SK-N-MC (cell line): Measurements from ENCODE around the gene BCORL1.
A peak's percentile ranks its signal among the peaks of the same experiment; 100 is the strongest.

Experiments used
- DNase-seq: peaks from one replicate; pipeline ENCODE4 v3.0.0-alpha.2; 2011; ENCODE audit warnings: low read depth, low spot score
- H3K27ac ChIP-seq: fragments of 200-600 bp; sonication (generic); 2 replicates; pipeline ENCODE4 v1.5.1; 2016; ENCODE audit warnings: mixed run types
- H3K36me3 ChIP-seq: fragments of 200-600 bp; sonication (generic); 2 replicates; pipeline ENCODE4 v1.6.1; 2017; ENCODE audit warnings: antibody characterized with exemption, low read length, mixed read lengths; ENCODE audit not compliant: insufficient read depth
- H3K4me3 ChIP-seq: fragments of 200-600 bp; sonication (generic); 2 replicates; pipeline ENCODE4 v1.5.1; 2016
- H3K9ac ChIP-seq: fragments of 200-600 bp; sonication (generic); 2 replicates; pipeline ENCODE4 v1.8.0; 2017; ENCODE audit warnings: mixed run types, mixed read lengths; ENCODE audit not compliant: insufficient read length
- H3K9me3 ChIP-seq: fragments of 200-600 bp; sonication (generic); 2 replicates; pipeline ENCODE4 v1.6.1; 2017; ENCODE audit warnings: low read depth, mild to moderate bottlenecking, antibody characterized with exemption, low read length, moderate library complexity, mixed read lengths
- EZH2 ChIP-seq: fragments of 200-600 bp; sonication (generic); IDR thresholded peaks from one replicate; pipeline ENCODE4 v1.6.1; 2017; ENCODE audit warnings: antibody characterized with exemption
- FOXP2 ChIP-seq: optimal IDR thresholded peaks from 2 replicates; pipeline ENCODE3; 2011; ENCODE audit warnings: mild to moderate bottlenecking, moderate library complexity; ENCODE audit not compliant: insufficient read depth; ENCODE audit errors: extremely low read length, control extremely low read depth
- POLR2AphosphoS5 ChIP-seq: IDR thresholded peaks from 2 replicates; pipeline ENCODE4 v1.6.1; 2012; ENCODE audit warnings: mild to moderate bottlenecking, low read depth, low read length, borderline replicate concordance

The BCORL1 gene

DNA sequence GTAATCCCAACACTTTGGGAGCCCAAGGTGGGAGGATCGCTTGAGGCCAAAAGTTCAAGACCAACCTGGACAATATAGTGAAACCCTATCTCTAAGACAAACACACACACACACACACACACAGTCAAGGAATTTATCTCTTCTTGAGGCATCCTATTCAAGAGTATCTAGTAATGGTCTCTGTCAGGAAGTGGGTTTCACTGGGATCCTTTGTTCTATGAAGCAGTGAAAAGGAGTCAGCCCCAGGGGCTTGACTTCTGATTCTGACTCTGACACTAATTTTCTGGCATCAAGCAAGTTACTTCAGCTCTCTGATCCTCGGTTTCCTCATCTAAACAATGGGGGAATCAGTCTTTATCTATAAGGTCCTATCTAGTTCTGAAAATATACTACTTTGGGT lies 41.7 kb upstream of the BCORL1 start:
- Histone ChIP-seq H3K36me3 (no peaks in the 10 kb centered on the region), H3K4me3 (no peak overlapping the region), H3K9ac (no peak overlapping the region), H3K27ac (no peak overlapping the region), H3K9me3 (no peaks in the 10 kb centered on the region)
- TF ChIP-seq EZH2 (no peak), FOXP2 (no peak), POLR2AphosphoS5 (no peak)
- DNase-seq, result no peak

DNA sequence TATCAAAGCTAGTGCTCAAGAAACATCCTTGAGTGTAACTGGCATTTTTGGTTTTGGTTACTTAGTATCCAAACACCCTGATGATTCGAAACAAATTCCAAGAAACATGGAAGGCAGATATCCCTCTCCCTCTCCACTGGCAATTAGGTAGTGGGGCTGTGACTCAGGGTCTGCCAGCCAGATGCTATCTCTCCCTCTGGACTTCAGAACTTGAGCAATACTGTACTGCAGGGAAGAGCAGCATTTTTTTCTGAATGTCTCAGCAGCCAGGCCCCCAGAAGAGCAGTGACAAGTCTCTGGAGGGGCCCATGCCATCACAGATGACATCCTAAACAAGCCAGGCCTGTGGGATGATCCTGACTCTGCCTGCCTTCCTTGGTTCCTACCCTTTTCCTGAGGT lies 37.3 kb upstream of the BCORL1 start:
- no peak for TF ChIP-seq POLR2AphosphoS5
- TF ChIP-seq EZH2, result no peak
- DNase-seq, result no peak
- Histone ChIP-seq H3K36me3 (no peaks in the 10 kb centered on the region), H3K4me3 (no peak overlapping the region), H3K9me3 (no peaks in the 10 kb centered on the region), H3K27ac (no peak overlapping the region), H3K9ac (no peak overlapping the region)

DNA sequence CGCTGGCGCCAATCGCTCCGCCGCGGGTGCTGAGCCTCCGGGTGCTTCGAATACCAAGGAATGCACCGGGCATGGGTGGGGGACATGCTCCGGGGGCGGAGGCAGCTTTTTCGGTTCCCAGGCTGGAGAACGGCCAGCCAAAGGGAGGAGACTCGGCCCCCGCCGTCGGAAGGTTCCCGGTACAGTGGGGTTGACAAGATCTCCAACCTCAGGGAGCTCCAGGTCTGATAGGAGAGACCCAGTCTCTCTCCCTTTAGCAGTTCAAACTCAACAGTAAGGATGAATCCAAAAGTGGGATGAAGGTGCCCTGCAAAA lies 29.1 kb upstream of the BCORL1 start:
- no peak overlapping the region for H3K9ac ChIP-seq
- no peak overlapping the region for H3K27ac ChIP-seq
- no peak for DNase-seq

DNA sequence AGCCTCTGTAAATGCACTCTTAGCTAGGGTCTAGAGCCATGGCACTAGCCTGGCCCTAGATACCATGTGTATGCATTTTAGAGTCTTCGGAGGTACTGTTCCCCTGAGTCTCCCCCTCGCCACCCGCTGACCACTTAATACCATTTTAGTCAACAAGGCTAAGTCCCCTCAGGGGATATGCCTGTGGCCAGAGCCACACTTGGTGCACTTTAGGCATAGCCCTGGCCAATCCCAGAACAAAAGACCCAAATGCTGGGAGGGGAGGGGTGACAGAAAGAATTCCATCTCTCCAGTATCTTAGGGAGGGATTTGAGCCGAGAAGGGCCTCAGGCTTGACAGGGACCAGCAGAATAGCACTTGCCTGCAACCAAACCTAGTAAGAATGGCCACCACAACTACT lies 28.6 kb upstream of the BCORL1 start:
- H3K4me3 ChIP-seq, result no peak overlapping the region
- no peak overlapping the region for H3K27ac ChIP-seq
- TF ChIP-seq POLR2AphosphoS5, result no peak
- no peak for TF ChIP-seq FOXP2
- TF ChIP-seq EZH2, result no peak
- no peaks in the 10 kb centered on the region for H3K9me3 ChIP-seq
- H3K36me3 ChIP-seq, result no peaks in the 10 kb centered on the region
- no peak overlapping the region for H3K9ac ChIP-seq
- no peak for DNase-seq

More for the DNA sequence above, 29.1 kb upstream of the BCORL1 start:
- no peak overlapping the region for H3K4me3 ChIP-seq
- no peaks in the 10 kb centered on the region for H3K9me3 ChIP-seq
- no peak for TF ChIP-seq POLR2AphosphoS5
- no peak for TF ChIP-seq EZH2
- no peak for TF ChIP-seq FOXP2
- no peaks in the 10 kb centered on the region for H3K36me3 ChIP-seq

DNA sequence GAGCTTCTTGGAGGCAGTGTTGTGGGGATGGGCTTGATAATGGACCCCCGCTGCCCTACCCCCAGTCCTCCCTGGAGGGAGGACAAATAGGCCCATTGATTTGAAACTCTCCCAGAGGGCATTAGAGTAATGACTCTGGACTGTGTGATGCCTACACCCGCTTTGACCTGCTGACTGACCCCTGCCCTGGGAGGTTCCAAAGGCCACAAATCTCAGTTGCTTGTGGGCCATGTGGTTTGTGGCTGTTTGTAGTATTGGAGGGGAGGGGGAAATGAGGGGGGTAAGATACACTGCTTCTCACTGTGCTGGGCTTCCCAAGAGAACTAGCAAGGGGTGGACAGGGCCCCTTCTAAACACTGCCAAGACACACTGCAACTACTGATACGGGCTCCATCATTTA lies 27.6 kb upstream of the BCORL1 start:
- Histone ChIP-seq H3K4me3 (no peak overlapping the region), H3K9ac (no peak overlapping the region), H3K36me3 (no peaks in the 10 kb centered on the region), H3K9me3 (no peaks in the 10 kb centered on the region), H3K27ac (no peak overlapping the region)
- TF ChIP-seq EZH2, result no peak
- no peak for TF ChIP-seq FOXP2
- TF ChIP-seq POLR2AphosphoS5, result no peak
- no peak for DNase-seq

DNA sequence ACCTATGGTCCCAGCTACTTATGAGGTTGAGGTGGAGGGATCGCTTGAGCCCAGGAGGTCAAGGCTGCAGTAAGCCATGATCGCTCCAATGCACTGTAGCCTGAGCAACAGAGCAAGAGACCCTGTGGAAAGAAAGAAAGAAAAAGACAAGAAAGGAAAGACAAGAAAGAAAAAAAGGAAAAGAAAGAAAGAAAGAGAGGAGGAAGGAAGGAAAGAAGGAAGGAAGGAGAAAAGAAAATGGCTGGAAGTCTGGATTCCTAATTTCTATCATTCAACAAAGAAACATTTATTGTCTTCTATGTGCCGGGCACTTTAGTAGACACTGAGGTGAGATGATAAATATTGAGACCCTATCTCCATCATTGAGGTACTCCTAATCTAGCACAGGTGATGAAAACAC lies 26.8 kb upstream of the BCORL1 start:
- DNase-seq, result no peak
- no peak overlapping the region for H3K27ac ChIP-seq
- no peak overlapping the region for H3K9ac ChIP-seq
- H3K4me3 ChIP-seq, result no peak overlapping the region
- no peaks in the 10 kb centered on the region for H3K36me3 ChIP-seq
- TF ChIP-seq FOXP2 (no peak), POLR2AphosphoS5 (no peak), EZH2 (no peak)
- H3K9me3 ChIP-seq, result no peaks in the 10 kb centered on the region

DNA sequence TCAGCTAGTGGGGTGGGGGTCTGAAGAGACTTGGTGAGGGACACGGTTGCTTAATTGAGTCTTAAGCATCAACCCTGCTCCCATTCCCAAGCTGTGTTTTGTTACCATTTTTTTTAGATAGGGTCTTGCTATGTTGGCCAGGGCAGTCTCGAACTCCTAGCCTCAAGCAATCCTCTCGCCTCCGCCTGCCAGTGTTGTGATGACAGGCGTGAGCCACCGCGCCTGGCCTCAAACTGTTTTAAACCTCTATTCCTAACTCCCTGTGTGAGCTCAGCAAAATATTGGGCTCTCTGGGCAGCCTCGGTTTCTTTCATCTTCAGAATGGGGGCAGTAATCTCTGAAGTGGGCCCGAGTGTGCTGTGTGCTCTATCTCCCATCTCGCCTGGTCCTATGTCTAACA lies 26.3 kb upstream of the BCORL1 start:
- H3K4me3 ChIP-seq, result no peak overlapping the region
- H3K36me3 ChIP-seq, result no peaks in the 10 kb centered on the region
- H3K9ac ChIP-seq, result no peak overlapping the region
- H3K27ac ChIP-seq, result no peak overlapping the region
- no peaks in the 10 kb centered on the region for H3K9me3 ChIP-seq
- no peak for DNase-seq
- TF ChIP-seq FOXP2 (no peak), EZH2 (no peak), POLR2AphosphoS5 (no peak)

DNA sequence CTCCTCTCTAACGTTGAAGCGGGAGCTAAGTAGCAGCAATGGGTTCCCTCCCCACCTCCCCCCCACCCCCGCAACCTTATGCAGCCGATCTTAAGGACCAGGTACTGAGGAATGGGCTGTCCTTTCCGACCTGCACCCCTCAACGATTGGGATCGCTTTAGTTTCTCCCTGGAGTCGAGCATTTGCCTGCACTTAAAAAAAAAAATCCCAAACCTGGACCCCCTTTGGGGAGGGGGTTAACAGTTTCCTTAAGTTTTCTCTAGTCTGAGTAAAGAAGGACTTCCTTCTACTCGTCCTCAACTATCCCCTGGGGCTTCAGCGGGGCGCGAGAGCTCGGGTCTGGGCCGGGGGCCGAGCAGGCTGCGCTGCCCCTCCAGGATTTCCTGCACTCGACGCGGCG lies 25.7 kb upstream of the BCORL1 start:
- Histone ChIP-seq H3K36me3 (no peaks in the 10 kb centered on the region), H3K9ac (no peak overlapping the region), H3K4me3 (no peak overlapping the region), H3K9me3 (no peaks in the 10 kb centered on the region), H3K27ac (no peak overlapping the region)
- no peak for DNase-seq
- no peak for TF ChIP-seq FOXP2

DNA sequence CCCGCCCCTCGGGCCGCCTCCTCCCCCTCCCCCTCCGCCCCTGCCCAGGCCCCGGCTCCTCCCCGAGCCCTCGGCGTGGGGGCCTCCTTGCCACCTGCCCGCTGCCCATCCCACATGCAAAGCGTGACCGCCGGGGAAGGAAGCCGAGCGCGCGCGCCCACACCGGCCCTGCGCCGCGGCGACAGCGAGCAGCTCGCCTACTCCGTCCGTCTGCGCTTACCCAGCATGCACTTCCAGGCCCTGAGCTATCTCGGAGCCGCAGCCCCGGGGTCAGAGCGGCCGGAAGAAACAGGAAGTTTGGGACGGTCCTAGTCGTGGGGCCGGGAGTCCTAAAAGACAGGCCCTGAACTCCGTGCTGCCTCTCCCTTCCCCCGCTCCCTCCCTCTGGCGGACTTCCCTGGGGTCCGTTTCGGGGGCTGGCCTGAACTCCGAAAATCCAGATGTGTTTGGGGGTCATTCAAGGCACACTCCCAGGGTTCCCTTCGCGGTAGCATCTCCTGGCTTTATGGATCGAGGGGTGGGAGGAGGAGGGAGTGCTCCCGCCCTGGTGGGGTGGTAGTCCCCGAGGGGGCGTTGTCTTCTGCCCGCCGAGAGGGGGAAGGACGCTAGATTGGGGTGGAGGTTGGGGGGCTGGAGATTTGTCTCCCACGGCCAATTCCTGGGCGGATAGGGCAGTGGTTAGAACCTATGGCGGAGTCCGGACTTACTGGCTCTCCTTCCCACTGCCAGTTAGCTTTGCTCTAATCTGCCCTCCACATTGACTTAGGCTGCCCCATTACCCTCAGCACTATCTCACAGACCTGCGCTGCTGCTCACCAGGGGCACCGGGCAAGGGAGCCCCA lies 25.0 kb upstream of the BCORL1 start:
- no peaks in the 10 kb centered on the region for H3K36me3 ChIP-seq
- no peak for DNase-seq
- no peaks in the 10 kb centered on the region for H3K9me3 ChIP-seq
- no peak overlapping the region for H3K4me3 ChIP-seq
- TF ChIP-seq POLR2AphosphoS5, result peak; percentile 36; the same call in 1 of the 2 replicates
- TF ChIP-seq FOXP2, result no peak
- no peak overlapping the region for H3K9ac ChIP-seq
- H3K27ac ChIP-seq, result no peak overlapping the region

DNA sequence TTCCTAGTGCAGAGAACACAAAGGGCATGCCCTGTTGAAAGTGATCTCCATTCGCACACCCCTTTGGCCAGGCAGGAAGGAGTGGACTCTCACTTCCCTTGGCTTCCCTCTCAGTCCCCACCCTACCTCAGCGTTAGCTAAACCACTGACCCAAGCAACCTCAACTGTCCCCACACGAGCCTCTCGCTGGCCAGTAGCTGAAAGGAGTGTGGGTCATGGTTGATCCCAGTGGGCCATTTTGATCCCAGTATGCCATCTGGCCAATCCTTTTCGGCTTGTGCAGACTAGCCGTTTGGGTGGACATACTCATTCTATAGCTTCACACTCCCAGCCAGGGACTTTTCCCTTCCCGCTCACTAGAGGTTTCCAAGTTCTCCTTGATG lies 24.4 kb upstream of the BCORL1 start:
- Histone ChIP-seq H3K36me3 (no peaks in the 10 kb centered on the region), H3K27ac (no peak overlapping the region), H3K9ac (no peak overlapping the region), H3K9me3 (no peaks in the 10 kb centered on the region), H3K4me3 (no peak overlapping the region)
- TF ChIP-seq EZH2 (no peak), POLR2AphosphoS5 (no peak), FOXP2 (no peak)
- no peak for DNase-seq
